HG02981 (cell line): ENCODE results near the gene LRRN2.
"Not testable (repeated sequence)": the region's sequence is repeated elsewhere in the genome, so short reads cannot be mapped to it uniquely, and the experiment has no call there.

Source experiments
- ATAC-seq: cut with Tn5 transposase; IDR thresholded peaks from one replicate; pipeline ENCODE4 v1.9.1; 2021; ENCODE audit warnings: mild to moderate bottlenecking, moderate library complexity; ENCODE audit not compliant: unreplicated experiment

The LRRN2 gene

DNA sequence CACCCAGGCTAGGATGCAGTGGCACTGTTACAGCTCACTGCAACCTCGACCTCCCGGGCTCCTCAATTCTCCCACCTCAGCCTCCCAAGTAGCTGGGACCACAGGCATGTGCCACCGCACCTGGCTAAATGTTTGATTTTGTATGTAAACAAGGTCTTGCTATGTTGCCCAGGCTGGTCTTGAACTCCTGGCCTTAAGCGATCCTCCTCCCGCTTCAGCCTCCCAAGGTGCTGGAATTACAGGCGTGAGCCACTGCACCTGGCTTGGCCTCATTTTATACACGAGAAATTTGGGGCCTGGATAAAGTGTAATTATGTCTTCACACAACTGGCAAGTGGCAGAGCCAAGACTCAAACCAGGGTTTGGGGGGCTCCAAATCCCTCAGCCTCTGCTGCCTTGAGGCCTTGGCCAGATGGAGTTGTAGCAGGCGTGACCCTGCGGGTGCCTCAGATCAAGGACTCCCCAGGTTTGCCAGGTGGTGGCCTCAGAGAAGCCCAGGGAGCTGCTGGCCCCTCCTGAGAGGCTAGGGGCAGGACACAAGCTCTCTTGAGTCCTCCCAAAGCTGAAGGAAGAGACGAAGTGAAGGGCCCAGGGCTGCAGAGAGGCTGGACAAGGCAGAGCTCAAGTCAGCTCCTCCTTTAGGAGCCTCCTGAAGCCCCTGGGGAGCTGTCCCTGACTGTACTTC, 107.6 kb downstream of the LRRN2 start:
- ATAC-seq: no peak

DNA sequence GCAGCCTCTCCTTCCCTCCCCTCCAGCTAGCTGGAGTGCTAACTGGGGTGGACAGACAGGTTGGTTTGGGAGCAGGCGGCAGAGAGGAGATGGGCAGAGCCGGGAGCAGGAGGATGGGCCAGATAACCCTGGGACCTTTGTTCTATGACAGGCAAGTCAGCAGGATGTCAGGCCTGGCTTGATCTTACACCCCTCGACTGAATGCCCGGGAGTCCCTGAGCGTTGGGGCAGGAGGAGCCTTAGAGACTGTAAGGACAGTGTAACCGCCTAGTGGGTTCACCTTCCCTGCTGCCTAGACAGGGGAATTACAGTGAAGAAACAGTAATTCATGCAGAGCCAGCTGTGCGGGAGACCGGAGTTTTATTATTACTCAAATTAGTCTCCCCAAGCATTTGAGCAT, 109.1 kb downstream of the LRRN2 start:
- ATAC-seq: no peak

DNA sequence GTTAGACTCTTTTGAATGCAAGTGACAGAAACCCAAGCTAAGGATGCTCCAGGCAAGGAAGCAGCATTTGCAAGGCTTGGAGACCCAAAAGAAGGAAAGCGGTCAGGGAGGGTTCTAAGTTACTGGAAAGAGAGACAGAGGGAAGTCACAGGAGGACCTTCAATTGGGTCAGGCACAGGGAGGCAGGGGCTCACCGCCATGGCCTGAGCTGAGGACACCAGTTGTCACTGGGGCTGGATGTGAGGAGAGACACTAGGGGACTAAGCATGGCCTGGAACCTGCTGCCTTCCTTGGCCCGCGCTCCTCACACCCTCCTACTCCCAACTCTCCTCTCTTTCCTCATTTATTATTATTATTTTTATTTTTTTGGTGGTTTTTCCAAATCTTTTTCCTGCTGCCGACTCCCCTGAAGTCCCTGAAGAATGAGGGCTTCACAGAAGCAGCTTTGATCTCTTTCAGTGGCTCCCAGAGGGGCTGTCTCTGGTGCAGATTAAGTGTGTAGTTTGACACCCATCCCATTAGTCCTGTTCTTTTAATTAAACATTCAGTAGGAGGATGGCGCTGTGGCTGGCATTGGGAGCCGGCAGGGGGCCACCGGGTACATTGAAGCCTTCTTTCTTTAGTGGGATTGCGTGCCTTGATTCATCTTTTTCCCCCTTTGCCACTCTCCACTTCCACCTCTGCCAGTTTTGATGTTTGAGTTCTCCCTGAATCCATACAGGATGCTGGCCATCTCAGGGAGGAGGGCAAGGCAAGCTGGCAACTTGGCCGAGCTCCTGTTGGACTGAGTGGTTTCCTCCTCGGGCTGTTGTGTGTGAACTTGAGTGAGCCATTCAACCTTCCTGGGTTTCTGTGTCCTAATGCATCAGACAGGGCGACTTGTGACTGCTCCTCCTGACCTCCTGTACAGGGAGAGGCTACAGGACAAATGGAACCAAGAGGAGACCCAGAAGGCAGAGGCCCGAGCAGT, 110.0 kb downstream of the LRRN2 start:
- no peak for ATAC-seq

DNA sequence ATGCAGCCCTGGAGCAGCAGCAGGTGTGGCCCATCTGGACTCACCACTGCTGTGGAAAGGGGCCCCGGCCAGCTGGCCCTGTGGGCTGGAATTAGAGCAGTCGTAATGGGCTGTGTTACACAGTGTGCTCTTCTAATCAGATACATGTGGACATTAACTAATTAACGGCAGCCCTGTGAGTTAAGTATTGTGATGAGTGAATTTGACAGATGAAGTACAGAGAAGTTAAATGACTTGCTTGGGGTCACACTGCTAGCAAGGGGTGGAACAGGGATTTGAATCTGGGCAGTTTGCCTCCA, 110.7 kb downstream of the LRRN2 start:
- ATAC-seq: no peak

DNA sequence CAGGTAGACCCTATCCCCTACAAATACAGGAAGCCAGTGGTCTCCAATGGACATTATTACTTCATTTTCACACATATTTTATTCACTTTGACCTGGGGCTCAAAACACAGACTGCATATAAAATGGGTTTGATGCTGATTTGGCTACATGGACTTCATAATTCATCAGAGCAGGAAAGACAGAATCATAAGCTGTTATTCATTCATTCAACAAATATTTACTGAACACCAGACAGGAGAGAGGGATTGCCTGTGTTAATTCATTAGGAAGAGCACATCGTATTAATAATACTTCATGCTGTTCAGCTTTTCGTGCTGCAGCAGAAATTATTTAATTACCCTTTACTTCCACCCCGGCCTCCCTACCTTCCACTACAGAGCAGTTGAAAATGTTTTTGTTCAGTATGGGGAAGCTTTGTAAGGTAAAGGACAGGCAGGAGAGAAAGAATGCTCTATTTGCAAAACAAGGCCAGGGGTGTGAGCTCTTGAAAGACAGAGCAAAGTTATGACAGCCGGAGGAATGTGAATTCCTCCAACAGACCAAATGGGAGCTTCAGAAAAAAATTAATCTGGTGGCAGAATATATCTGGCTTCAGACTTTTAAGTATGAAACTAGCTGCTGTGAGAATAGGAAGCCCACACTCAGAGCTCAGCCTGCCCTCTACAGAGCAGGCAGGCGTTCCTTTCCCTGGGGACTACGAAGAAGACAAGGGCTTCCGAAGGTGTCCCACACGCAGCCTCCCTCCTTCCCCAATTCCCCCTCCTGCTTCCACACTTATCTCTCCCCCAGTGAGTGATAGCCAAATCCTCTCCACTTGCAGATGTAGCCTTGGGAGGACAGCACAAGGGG, 111.3 kb downstream of the LRRN2 start:
- ATAC-seq: no peak

DNA sequence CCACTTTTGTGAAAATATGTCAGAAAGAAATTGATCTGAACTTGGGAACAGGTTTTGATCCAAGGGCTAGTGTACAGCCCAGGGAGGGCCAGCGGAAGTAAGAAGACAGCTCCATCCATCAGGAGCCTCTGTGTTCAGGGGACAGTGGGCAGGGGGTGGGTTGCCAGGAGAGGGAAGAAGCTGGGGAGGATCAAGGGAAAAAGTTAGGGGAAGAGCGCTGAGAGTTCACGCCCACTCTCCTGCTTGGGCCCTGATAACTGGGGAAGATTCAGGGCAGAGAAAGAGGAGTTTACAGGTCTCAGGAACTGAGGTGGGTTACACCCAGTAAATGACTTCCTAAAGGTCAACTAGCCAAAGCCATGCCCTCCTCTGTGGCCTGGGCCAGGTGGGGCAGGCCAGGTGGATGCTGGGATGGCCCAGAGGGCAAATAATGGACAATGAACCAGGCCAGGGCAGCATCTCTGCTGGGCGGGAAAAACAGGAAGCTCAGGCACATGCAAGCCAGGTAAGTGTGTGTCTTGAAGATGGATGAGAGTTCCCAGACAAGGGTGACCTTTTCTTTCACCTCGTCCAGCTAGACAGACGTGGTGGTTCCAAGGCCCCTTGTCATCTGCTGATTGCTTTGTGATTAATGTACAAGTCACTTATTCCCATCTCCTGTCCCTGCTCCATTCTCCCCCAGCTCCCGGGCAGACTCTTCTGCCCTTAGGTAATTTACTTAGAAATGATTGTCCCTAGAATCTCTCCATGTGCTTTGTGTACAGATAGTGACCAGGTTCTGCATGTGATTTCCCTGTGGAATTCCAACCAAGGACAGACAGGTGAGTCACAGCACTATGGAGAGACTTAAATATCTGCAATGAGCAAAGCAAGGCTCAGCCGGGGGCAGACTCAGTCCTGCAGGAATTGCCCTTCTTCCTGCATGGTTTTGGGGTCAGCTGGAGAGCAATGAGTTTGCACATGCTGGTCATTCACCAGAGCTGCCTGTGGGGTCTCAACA, 112.3 kb downstream of the LRRN2 start:
- ATAC-seq: no peak

DNA sequence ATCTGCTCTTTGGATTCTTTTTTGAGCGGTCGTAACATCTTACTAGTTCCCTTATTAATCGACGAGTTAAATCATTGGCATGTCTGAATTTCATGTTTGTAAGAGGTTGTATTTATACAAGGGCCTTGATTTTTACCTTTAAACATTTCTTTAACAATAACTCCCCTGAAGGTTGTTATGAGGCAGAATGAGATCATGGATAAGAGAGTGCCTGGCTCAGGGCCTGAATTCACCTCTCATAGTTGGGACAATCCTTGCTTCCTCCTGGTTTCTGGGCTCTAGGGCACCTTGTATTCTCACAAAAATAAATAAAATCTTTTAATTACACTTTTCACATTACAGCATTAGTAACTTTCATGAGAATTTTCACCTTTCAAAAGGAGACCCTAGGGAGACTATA, 113.9 kb downstream of the LRRN2 start:
- no peak for ATAC-seq

DNA sequence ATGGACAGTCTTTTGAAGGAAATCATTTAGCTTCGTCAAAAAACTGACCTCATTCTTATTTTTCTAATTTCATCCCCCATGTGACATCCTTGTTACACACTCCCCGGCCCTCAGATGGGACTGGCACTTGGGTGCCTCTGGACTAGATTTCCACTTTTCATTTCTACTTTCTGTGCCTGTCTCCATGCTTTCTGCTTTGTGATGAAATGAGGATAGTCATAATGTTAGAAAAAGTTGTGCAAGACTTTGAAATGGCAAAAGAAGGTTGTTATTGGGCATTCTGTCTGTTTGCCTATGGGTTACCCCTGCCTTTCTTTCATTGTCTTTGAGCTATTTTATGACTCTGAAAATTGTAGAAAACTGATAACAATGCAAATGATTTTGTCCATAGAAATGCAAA, 114.4 kb downstream of the LRRN2 start:
- ATAC-seq: no peak

DNA sequence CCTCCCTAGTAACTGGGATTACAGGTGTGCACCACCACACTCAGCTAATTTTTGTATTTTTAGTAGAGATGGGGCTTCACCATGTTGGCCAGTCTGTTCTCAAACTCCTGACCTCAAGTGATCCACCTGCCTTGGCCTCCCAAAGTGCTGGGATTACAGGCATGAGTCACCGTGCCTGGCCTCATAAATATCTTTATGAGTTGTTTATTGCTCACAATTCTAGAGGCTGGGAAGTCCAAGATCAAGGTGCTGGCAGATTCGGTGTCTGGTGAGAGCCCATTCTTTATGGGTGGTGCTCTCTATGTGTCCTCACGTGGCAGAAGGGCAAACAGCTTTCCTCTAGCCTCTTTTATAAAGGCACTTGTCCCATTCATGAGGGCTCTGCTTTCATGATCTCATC, 115.5 kb downstream of the LRRN2 start:
- ATAC-seq: not testable (repeated sequence)

DNA sequence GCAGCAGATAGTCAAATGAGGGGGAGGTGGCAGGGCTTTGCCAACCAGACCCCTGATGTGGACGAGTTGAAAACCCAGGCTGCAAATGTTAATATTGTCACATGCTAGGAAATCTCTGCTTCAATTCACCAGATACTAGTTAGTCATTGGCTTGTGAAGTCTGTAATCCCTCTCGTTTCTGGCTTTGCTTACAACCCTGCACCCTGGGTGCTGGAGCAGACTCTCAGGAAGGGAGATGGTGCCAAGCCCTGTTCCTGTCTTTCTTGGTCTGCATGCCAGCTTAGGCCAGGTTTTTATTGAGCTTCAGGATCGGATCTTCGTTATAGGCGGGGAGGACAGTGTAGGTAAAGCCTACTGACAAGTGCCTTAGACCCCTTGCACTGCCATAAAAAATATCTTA, 116.1 kb downstream of the LRRN2 start:
- ATAC-seq: no peak

DNA sequence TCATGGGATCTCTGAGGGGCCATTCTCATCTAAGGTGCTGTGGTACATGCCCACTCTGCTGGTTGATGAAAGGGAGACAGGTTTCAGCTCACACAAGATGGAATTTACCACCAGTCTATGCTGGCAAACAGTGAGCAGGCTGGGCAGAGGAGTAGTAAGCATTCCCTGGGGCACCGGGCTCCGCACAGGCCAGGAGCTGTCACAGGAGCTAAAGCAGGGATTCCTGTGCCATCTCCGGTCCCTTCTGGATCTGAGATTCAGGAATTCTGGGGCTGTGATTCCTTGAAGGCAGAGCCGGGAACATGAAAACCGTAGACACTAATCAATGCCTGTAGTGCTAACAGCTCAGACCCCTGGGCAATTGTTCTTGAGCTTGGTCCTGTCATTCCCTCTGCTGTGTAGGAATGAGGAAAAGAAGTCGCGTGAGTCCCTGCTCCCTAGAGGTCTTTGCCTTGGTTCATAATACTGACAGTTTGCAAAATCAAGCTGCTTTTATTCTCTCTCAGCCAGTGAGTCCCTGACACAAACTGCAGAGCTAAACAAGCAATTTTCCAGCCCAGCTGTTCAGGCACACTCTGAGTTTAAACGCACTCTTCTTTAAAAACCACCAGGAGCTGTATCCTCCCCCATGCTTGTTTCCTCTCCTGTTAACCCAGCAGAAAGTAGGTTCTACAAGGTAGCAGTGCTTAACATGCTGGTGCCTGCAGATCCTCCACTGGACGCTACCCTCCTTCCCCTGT, 116.8 kb downstream of the LRRN2 start:
- ATAC-seq: no peak
